ENCODE results near the gene TCERG1. TPM values are rescaled to one million over a fixed set of nuclear protein-coding genes. Genes with fewer than 3 reads are reported as not detected.

The TCERG1 gene
- total RNA-seq, 1 experiment from 2014 or later, result 112 TPM

DNA sequence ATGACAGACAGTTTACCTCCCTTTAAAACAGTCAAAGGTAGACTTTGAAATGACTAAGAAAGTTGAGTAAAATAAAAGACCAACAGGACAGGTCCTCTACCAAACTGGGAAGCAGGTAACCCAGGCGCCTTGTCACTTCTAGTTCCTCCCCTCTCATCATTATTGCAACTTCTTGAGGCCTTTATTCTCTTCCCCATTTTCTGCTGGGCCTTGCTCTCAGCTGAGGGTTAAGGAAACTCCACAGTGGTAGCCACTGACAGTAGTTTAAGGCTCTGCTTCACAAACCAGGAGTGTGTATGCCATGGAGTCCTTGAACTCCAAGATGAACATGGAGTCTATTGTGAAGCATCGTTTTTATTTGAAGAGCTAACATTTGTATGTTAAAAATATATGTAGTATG, 36.9 kb upstream of the TCERG1 start:
- H4K5ac ChIP-seq (ENCODE audit: insufficient read length, low read depth, low read length), result no peak overlapping the region
- H2BK5ac ChIP-seq (ENCODE audit: insufficient read length, low read length), result no peak overlapping the region
- no peaks in the 10 kb centered on the region for H3K9me3 Mint-ChIP-seq

More for the DNA sequence above, 36.9 kb upstream of the TCERG1 start:
- H2BK12ac ChIP-seq (ENCODE audit: insufficient read length, low read depth, low read length), result no peak overlapping the region
- no peak overlapping the region for H2BK120ac ChIP-seq (ENCODE audit: low read depth, low read length, poor library complexity, severe bottlenecking)
- no peaks in the 10 kb centered on the region for H3K79me2 ChIP-seq (ENCODE audit: insufficient read depth, low read length)
- TF ChIP-seq, protein P1, sequence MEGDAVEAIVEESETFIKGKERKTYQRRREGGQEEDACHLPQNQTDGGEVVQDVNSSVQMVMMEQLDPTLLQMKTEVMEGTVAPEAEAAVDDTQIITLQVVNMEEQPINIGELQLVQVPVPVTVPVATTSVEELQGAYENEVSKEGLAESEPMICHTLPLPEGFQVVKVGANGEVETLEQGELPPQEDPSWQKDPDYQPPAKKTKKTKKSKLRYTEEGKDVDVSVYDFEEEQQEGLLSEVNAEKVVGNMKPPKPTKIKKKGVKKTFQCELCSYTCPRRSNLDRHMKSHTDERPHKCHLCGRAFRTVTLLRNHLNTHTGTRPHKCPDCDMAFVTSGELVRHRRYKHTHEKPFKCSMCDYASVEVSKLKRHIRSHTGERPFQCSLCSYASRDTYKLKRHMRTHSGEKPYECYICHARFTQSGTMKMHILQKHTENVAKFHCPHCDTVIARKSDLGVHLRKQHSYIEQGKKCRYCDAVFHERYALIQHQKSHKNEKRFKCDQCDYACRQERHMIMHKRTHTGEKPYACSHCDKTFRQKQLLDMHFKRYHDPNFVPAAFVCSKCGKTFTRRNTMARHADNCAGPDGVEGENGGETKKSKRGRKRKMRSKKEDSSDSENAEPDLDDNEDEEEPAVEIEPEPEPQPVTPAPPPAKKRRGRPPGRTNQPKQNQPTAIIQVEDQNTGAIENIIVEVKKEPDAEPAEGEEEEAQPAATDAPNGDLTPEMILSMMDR (conservative IDR thresholded peaks at IDR 0.05), result no peak
- no peak overlapping the region for H2BK20ac ChIP-seq (ENCODE audit: low read depth, low read length, poor library complexity, severe bottlenecking)
- H3K18ac ChIP-seq (ENCODE audit: insufficient read length, low read depth, low read length), result no peak overlapping the region
- no peaks in the 10 kb centered on the region for H3K9me3 ChIP-seq (ENCODE audit: control insufficient read depth, low read depth, low read length)
- no peak overlapping the region for H3K4ac ChIP-seq (ENCODE audit: low read depth, low read length)
- no peak overlapping the region for H3K4me3 Mint-ChIP-seq
- H3K56ac ChIP-seq (ENCODE audit: insufficient read length, low read depth, low read length), result no peak overlapping the region
- no peaks in the 10 kb centered on the region; the same call in 1 of the 2 replicates for H3K4me1 ChIP-seq (ENCODE audit: insufficient read depth, low read length)
- WGBS (ENCODE audit: extremely low coverage, insufficient read length, low lambda C conversion rate), result no CpG with 5 or more reads among the region's 2 CpGs
- no peak overlapping the region for H4K8ac ChIP-seq (replicated peaks; ENCODE audit: insufficient read length, low read depth, low read length)
- no peaks in the 10 kb centered on the region for H3K27me3 ChIP-seq (ENCODE audit: insufficient read depth, low read length)
- DNase-seq, result no peak
- no peaks in the 10 kb centered on the region for H3K27me3 Mint-ChIP-seq (ENCODE audit: low read depth)
- H2AK5ac ChIP-seq (ENCODE audit: insufficient read length, low read length), result no peak overlapping the region
- no peaks in the 10 kb centered on the region for H4K20me1 ChIP-seq (ENCODE audit: control insufficient read depth, insufficient read depth, insufficient read length)
- no peak overlapping the region for H4K91ac ChIP-seq (ENCODE audit: insufficient read length, low read depth, low read length)
- no peak overlapping the region for H3K4me2 ChIP-seq (ENCODE audit: insufficient read depth, insufficient read length, low read length)
- H3K79me1 ChIP-seq (ENCODE audit: insufficient read depth, low read depth, low read length, poor library complexity, severe bottlenecking), result no peaks in the 10 kb centered on the region
- no peaks in the 10 kb centered on the region for H3K23me2 ChIP-seq (ENCODE audit: insufficient read length, low read depth, low read length, poor library complexity, severe bottlenecking)
- no peak overlapping the region for H3K9ac ChIP-seq (ENCODE audit: extremely low read depth, insufficient read length, low read length)
- no peak overlapping the region for H3T11ph ChIP-seq (ENCODE audit: low read length)
- no peak overlapping the region for H2BK15ac ChIP-seq (ENCODE audit: low read depth, low read length)
- peaks cover 0 to 13% of the 10 kb centered on the region in 2 experiments; a peak in 3 of 4 replicates for H3K4me1 Mint-ChIP-seq
- H3K27ac ChIP-seq (ENCODE audit: insufficient read length, low read depth, low read length), result no peak overlapping the region
- no peak overlapping the region for H2AFZ ChIP-seq (ENCODE audit: low read length)
- H3K36me3 Mint-ChIP-seq (ENCODE audit: insufficient read depth in 1 of 3, low read depth in 3 of 3), result no peaks in the 10 kb centered on the region
- H3K14ac ChIP-seq (ENCODE audit: insufficient read depth, low read length), result no peak overlapping the region
- no peak overlapping the region for H3K23ac ChIP-seq (ENCODE audit: insufficient read length, low read depth, low read length)
- no peak overlapping the region for H3K27ac Mint-ChIP-seq
